DOHH2 (cell line): ENCODE data around the gene ORC1.

ENCODE experiments used
- H3F3A ChIP-seq: fragments of 200-600 bp; sonication (generic), shearing (Covaris generic); 2 replicates; pipeline ENCODE4 v1.6.0; 2016; ENCODE audit warnings: antibody characterized with exemption, mild to moderate bottlenecking; ENCODE audit not compliant: control insufficient read depth, insufficient read depth
- H3K27ac ChIP-seq: fragments of 200-600 bp; sonication (generic); 2 replicates; pipeline ENCODE4 v1.5.1; 2014; ENCODE audit warnings: low read depth, mild to moderate bottlenecking, low read length, moderate library complexity
- H3K27me3 ChIP-seq: fragments of 200-600 bp; sonication (generic); 2 replicates; pipeline ENCODE4 v1.6.1; 2014; ENCODE audit warnings: mild to moderate bottlenecking, low read length, mixed read lengths; ENCODE audit not compliant: control insufficient read depth
- H3K36me3 ChIP-seq: fragments of 200-600 bp; sonication (generic); 2 replicates; pipeline ENCODE4 v1.6.1; 2014; ENCODE audit warnings: mild to moderate bottlenecking, low read length, moderate library complexity, mixed read lengths; ENCODE audit not compliant: control insufficient read depth
- H3K4me1 ChIP-seq: fragments of 200-600 bp; sonication (generic); 2 replicates; pipeline ENCODE4 v1.6.1; 2014; ENCODE audit warnings: mild to moderate bottlenecking, low read length, mixed read lengths; ENCODE audit not compliant: control insufficient read depth
- H3K4me2 ChIP-seq: fragments of 200-600 bp; sonication (generic); 2 replicates; pipeline ENCODE4 v1.6.0; 2014; ENCODE audit warnings: mild to moderate bottlenecking, low read length, moderate library complexity
- H3K4me3 ChIP-seq: fragments of 200-600 bp; sonication (generic); 2 replicates; pipeline ENCODE4 v1.5.1; 2014; ENCODE audit warnings: mild to moderate bottlenecking, low read length, mixed read lengths
- H3K79me2 ChIP-seq: fragments of 200-600 bp; sonication (generic); 2 replicates; pipeline ENCODE4 v1.6.1; 2014; ENCODE audit warnings: mild to moderate bottlenecking, low read length, mixed read lengths; ENCODE audit not compliant: control insufficient read depth
- H3K9me2 ChIP-seq: fragments of 200-600 bp; sonication (generic); replicated peaks from 2 replicates; pipeline ENCODE4 v1.6.1; 2014; ENCODE audit warnings: mild to moderate bottlenecking, low read length, mixed read lengths; ENCODE audit not compliant: control insufficient read depth
- H3K9me3 ChIP-seq: fragments of 200-600 bp; sonication (generic); 2 replicates; pipeline ENCODE4 v1.6.1; 2014; ENCODE audit warnings: antibody characterized with exemption, low read length, mixed read lengths; ENCODE audit not compliant: control insufficient read depth, insufficient read depth
- H4K20me1 ChIP-seq: fragments of 200-600 bp; sonication (generic); 2 replicates; pipeline ENCODE4 v1.6.0; 2014; ENCODE audit warnings: low read depth, mild to moderate bottlenecking, antibody characterized with exemption, low read length, moderate library complexity; ENCODE audit not compliant: control insufficient read depth, insufficient read depth
- EZH2phosphoT487 ChIP-seq: fragments of 200-600 bp; sonication (generic); IDR thresholded peaks from 2 replicates; pipeline ENCODE4 v1.6.1; 2017; ENCODE audit warnings: borderline replicate concordance, mild to moderate bottlenecking, antibody characterized with exemption, low read length, moderate library complexity, mixed read lengths
- TF ChIP-seq, protein P1 (sequence below): fragments of 200-600 bp; sonication (generic); IDR thresholded peaks from one replicate; pipeline ENCODE4 v1.5.1; 2014; ENCODE audit warnings: antibody characterized with exemption, mild to moderate bottlenecking, low read depth, low read length; ENCODE audit not compliant: poor library complexity, severe bottlenecking

The ORC1 gene

DNA sequence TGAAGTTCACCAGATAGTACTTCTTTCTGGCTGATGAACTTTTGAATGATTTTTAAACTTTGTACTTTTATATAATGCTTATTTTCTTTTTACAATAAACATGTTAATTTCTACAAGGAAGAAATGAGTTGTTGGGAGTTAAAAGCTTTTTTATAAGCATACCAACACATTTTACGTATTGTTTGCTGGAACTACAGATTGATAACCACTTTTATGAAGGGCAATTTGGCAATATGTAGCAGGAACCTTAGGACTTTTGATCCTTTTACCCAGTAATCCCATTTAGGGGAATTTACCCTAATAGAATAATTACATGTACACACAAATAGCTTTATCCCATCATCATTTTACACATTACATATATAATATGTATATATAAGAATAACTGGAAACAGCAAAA is 16.5 kb upstream of the ORC1 start:
- H3K4me1 ChIP-seq = peaks cover 6% of the 10 kb centered on the region; the same call in 1 of the 2 replicates
- no peaks in the 10 kb centered on the region for H3K9me2 ChIP-seq
- no peaks in the 10 kb centered on the region for H4K20me1 ChIP-seq
- no peaks in the 10 kb centered on the region for H3K9me3 ChIP-seq
- no peaks in the 10 kb centered on the region for H3K27me3 ChIP-seq
- H3K36me3 ChIP-seq = peaks cover 85% of the 10 kb centered on the region
- no peaks in the 10 kb centered on the region for H3K79me2 ChIP-seq
- H3K27ac ChIP-seq = no peak overlapping the region
- H3K4me2 ChIP-seq = no peak overlapping the region
- TF ChIP-seq, protein P1, sequence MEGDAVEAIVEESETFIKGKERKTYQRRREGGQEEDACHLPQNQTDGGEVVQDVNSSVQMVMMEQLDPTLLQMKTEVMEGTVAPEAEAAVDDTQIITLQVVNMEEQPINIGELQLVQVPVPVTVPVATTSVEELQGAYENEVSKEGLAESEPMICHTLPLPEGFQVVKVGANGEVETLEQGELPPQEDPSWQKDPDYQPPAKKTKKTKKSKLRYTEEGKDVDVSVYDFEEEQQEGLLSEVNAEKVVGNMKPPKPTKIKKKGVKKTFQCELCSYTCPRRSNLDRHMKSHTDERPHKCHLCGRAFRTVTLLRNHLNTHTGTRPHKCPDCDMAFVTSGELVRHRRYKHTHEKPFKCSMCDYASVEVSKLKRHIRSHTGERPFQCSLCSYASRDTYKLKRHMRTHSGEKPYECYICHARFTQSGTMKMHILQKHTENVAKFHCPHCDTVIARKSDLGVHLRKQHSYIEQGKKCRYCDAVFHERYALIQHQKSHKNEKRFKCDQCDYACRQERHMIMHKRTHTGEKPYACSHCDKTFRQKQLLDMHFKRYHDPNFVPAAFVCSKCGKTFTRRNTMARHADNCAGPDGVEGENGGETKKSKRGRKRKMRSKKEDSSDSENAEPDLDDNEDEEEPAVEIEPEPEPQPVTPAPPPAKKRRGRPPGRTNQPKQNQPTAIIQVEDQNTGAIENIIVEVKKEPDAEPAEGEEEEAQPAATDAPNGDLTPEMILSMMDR = no peak
- TF ChIP-seq EZH2phosphoT487 = no peak
- H3K4me3 ChIP-seq = no peak overlapping the region
- peaks cover 26% of the 10 kb centered on the region for H3F3A ChIP-seq

DNA sequence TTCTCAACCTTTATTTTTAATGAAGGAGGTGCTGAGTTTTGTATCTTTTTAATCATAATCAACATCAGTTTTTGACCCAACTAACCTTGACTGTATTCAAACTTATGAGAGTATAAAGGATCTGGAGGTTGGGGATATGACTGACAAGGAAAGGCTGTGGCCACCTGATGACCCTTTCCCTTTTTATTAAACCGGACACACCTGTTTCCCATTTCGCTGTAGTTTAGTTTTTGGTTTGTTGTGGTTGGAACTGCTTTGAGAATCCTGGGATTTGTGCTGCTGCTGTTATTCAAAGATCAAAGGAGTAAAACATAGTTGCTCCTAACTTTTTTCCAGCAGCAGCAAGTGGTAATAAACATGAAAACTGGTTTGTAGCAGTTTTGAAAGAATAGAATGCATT is 12.6 kb upstream of the ORC1 start:
- Histone ChIP-seq H3F3A (peaks cover 6% of the 10 kb centered on the region; the same call in 1 of the 2 replicates), H3K9me3 (no peaks in the 10 kb centered on the region), H3K4me3 (no peak overlapping the region), H3K27me3 (no peaks in the 10 kb centered on the region), H3K4me1 (no peaks in the 10 kb centered on the region), H3K4me2 (no peak overlapping the region), H3K36me3 (peaks cover 90% of the 10 kb centered on the region), H3K27ac (no peak overlapping the region), H3K79me2 (no peaks in the 10 kb centered on the region), H3K9me2 (no peaks in the 10 kb centered on the region), H4K20me1 (no peaks in the 10 kb centered on the region)
- no peak for TF ChIP-seq EZH2phosphoT487
- TF ChIP-seq, protein P1 = no peak

DNA sequence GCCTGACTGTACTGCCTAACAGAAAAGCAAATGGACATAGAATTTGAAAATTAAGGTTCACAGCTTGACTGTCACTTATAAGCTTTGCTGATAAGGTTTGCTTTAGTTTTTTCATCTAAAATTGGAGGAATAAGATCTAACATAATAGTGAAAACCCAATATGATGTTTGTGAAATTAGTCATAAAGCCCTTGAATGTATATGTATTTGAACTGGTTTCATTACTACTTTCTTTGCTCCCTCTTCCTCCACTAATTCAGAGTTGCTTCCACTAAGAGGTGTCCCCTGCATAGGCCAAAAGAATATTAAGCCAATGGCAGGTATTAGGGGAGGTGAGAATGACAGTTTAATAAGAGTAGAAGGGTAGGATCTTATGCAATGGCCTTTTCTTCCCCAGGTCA is 10.7 kb upstream of the ORC1 start:
- Histone ChIP-seq H3K4me2 (no peak overlapping the region), H3K27me3 (no peaks in the 10 kb centered on the region), H3K4me1 (no peaks in the 10 kb centered on the region), H4K20me1 (no peaks in the 10 kb centered on the region), H3K27ac (no peak overlapping the region), H3K36me3 (peaks cover 87% of the 10 kb centered on the region), H3K9me3 (no peaks in the 10 kb centered on the region), H3F3A (0 out of 2 replicates have a peak, but pooled peaks cover 2% of the 10 kb centered on the region), H3K9me2 (no peaks in the 10 kb centered on the region), H3K79me2 (no peaks in the 10 kb centered on the region), H3K4me3 (no peak overlapping the region)
- TF ChIP-seq, protein P1 = no peak
- TF ChIP-seq EZH2phosphoT487 = no peak
